GM12878 (cell line): Measurements from ENCODE around the gene SCAF8. TPM values are rescaled to one million over a fixed set of nuclear protein-coding genes. Genes with fewer than 3 reads are reported as not detected.

Experiments
- ATAC-seq: fragments of 200-7000 bp; cut with Tn5 transposase; 3 replicates; pipeline ENCODE4 v1.9.1; 2020; ENCODE audit warnings: mild to moderate bottlenecking, moderate library complexity
- BruUV-seq: library from RNA; stranded (reverse); fragments of 400-500 nt; replicated peaks from 2 replicates; lab custom pipeline; 2021; lab: Mats Ljungman, UMichigan
- CTCF ChIA-PET: fragments of 300-600 bp; sonication (Branson Sonifier 250); formaldehyde crosslinking; extraction: SDS; loops from one replicate; lab custom pipeline; 2021; ENCODE audit warnings: inconsistent platforms; lab: Yijun Ruan, JAX
- POLR2A ChIA-PET: fragments of 350-600 bp; formaldehyde crosslinking; extraction: SDS; loops from one replicate; lab custom pipeline; 2021; ENCODE audit warnings: inconsistent platforms; lab: Charles Lee
- RAD21 ChIA-PET: fragments of 300-600 bp; sonication (Branson Sonifier 250); formaldehyde crosslinking; loops from one replicate; lab custom pipeline; 2023; ENCODE audit warnings: antibody characterized with exemption; ENCODE audit not compliant: unreplicated experiment; lab: Charles Lee
- SMC1A ChIA-PET: fragments of 300-600 bp; sonication (Branson Sonifier 250); formaldehyde crosslinking; loops from one replicate; lab custom pipeline; 2023; ENCODE audit not compliant: unreplicated experiment, uncharacterized antibody; lab: Charles Lee
- DNase-seq: peaks from one replicate; pipeline ENCODE4 v3.0.0-alpha.2; 2011; ENCODE audit warnings: low read depth, low spot score
- FAIRE-seq: peaks from 3 replicates; lab custom pipeline; 2011; peaks lifted over from hg19 to GRCh38; lab: Jason Lieb, UNC
- H2AFZ ChIP-seq: 2 replicates; pipeline ENCODE4 v1.6.0; 2011; ENCODE audit warnings: low read depth, low read length, control low read depth; ENCODE audit not compliant: control insufficient read depth
- H3K27ac ChIP-seq: 2 replicates; pipeline ENCODE4 v1.5.1; 2011; ENCODE audit warnings: control low read depth; ENCODE audit not compliant: control insufficient read depth, insufficient read depth
- H3K27me3 ChIP-seq, 2 experiments: replicated peaks in 1 of 2; 2 replicates each; pipeline versions ENCODE4 v1.6.0 to v1.6.1; 2011; ENCODE audit warnings: low read length in 1 of 2; ENCODE audit not compliant: control insufficient read depth in 2 of 2, insufficient read depth in 2 of 2
- H3K36me3 ChIP-seq, 2 experiments: 2 replicates each; pipeline ENCODE4 v1.5.1; 2011; ENCODE audit warnings: low read length in 1 of 2; ENCODE audit not compliant: control insufficient read depth in 2 of 2, insufficient read depth in 2 of 2
- H3K4me1 ChIP-seq: 2 replicates; pipeline ENCODE4 v1.6.1; 2011; ENCODE audit warnings: mild to moderate bottlenecking, low read length, moderate library complexity, mixed read lengths; ENCODE audit not compliant: control insufficient read depth, insufficient read depth
- H3K4me2 ChIP-seq: 2 replicates; pipeline ENCODE4 v1.6.0; 2011; ENCODE audit warnings: control low read depth; ENCODE audit not compliant: control insufficient read depth, insufficient read depth
- H3K4me3 ChIP-seq: fragments of 200-600 bp; sonication (generic); 2 replicates; pipeline ENCODE4 v1.5.1; 2016
- H3K79me2 ChIP-seq: 2 replicates; pipeline ENCODE4 v1.6.0; 2011; ENCODE audit warnings: low read length; ENCODE audit not compliant: control insufficient read depth, insufficient read depth
- H3K9ac ChIP-seq: 2 replicates; pipeline ENCODE4 v1.8.0; 2011; ENCODE audit warnings: low read length, control low read depth, mixed read lengths; ENCODE audit not compliant: control insufficient read depth, insufficient read depth
- H3K9me3 ChIP-seq: replicated peaks from 3 replicates; pipeline ENCODE4 v1.5.1; 2011; ENCODE audit warnings: mild to moderate bottlenecking, low read length; ENCODE audit not compliant: control insufficient read depth, insufficient read depth
- H4K20me1 ChIP-seq: 2 replicates; pipeline ENCODE4 v1.6.0; 2011; ENCODE audit not compliant: control insufficient read depth, insufficient read depth
- BHLHE40 ChIP-seq, 2 experiments: fragments of 450-650 bp in 1 of 2; IDR thresholded peaks; 2 replicates each; pipeline ENCODE4 v1.6.1; 2011 to 2017; ENCODE audit warnings: low read depth in 2 of 2, borderline replicate concordance in 1 of 2, improper control_type of control experiment in 1 of 2, low read length in 1 of 2, mild to moderate bottlenecking in 1 of 2
- CEBPB ChIP-seq, 2 experiments: fragments of 150-350 bp in 1 of 2; IDR thresholded peaks; 2 replicates each; pipeline ENCODE4 v1.6.1; 2012 to 2014; ENCODE audit warnings: low read depth in 2 of 2, low read length in 2 of 2, borderline replicate concordance in 1 of 2, inconsistent platforms in 1 of 2
- CREM ChIP-seq: IDR thresholded peaks from 2 replicates; pipeline ENCODE4 v1.6.1; 2014; ENCODE audit warnings: antibody characterized with exemption, low read depth
- FOXK2 ChIP-seq: fragments of 450-650 bp; IDR thresholded peaks from 2 replicates; pipeline ENCODE4 v1.6.1; 2017; ENCODE audit warnings: mild to moderate bottlenecking, moderate library complexity
- MLLT1 ChIP-seq: fragments of 450-650 bp; IDR thresholded peaks from 2 replicates; pipeline ENCODE4 v1.6.1; 2016; ENCODE audit warnings: mild to moderate bottlenecking
- RELA ChIP-seq: fragments of 450-650 bp; IDR thresholded peaks from 2 replicates; pipeline ENCODE4 v1.8.0; 2014; ENCODE audit warnings: borderline replicate concordance; ENCODE audit not compliant: partially characterized antibody
- WRNIP1 ChIP-seq: IDR thresholded peaks from 2 replicates; pipeline ENCODE4 v1.6.1; 2011; ENCODE audit warnings: low read depth, low read length, improper control_type of control experiment, borderline replicate concordance
- ZNF687 ChIP-seq: fragments of 450-650 bp; IDR thresholded peaks from 2 replicates; pipeline ENCODE4 v1.6.1; 2017; ENCODE audit warnings: mild to moderate bottlenecking, moderate library complexity
- ZSCAN29 ChIP-seq: fragments of 450-650 bp; IDR thresholded peaks from 2 replicates; pipeline ENCODE4 v1.6.1; 2017; ENCODE audit warnings: mild to moderate bottlenecking, moderate library complexity
- WGBS: methylation state at CpG from one replicate; pipeline ENCODE4 v1.1.6; 2016; ENCODE audit warnings: low lambda C conversion rate; ENCODE audit not compliant: insufficient replicate concordance, insufficient coverage; ENCODE audit errors: missing lambda C conversion rate; 5-methylcytosine and 5-hydroxymethylcytosine counted together
- in situ Hi-C: fragments of 300-500 bp; cut with MboI; formaldehyde crosslinking; loops from 9 replicates; pipeline ENCODE4 v1.14.3; 2018; ENCODE audit warnings: mixed read lengths
- intact Hi-C: fragments of 100-400 bp; cut with micrococcal nuclease; formaldehyde crosslinking; loops from one replicate; pipeline ENCODE4 v1.14.2; 2022; ENCODE audit not compliant: unreplicated experiment
- polyA plus RNA-seq, 11 experiments: library from polyadenylated mRNA; depleted of rRNA in 4 of 11; unstranded in 6 of 11; stranded (reverse) in 5 of 11; fragments of >200 nt; fragmentation: Nextera tagmentation in 4 of 11; fragmentation: Illumina TruSeq in 1 of 11; extraction: Ambion mirVana in 4 of 11; extraction: Trizol in 1 of 11; gene quantifications; 1 replicate in 1 of 11; 2 replicates in 10 of 11; pipeline versions ENCODE4 v1.2.1 to v1.2.3, GENCODE V29; 2011 to 2016; ENCODE audit warnings: inconsistent platforms in 2 of 11, missing spikeins in 2 of 11, low read depth in 1 of 11
- total RNA-seq, 4 experiments: library from RNA; depleted of rRNA in 3 of 4; stranded (reverse); fragments of >200 nt in 3 of 4; fragmentation: Illumina TruSeq in 1 of 4; extraction: Trizol in 1 of 4; gene quantifications; 2 replicates each; pipeline versions ENCODE4 v1.2.1 to v1.2.3, GENCODE V29; 2013 to 2021

The SCAF8 gene
- total and polyA plus RNA-seq, 10 of the 15 experiments (the other 5 are each of a cell fraction or from before 2014, with no cell fraction given) = 8.1 to 28.8 (median 15.9) TPM

GRCh38 chr6:154864066-154864430 is 130.8 kb downstream of the SCAF8 start (continued):
- no peak for TF ChIP-seq MLLT1

GRCh38 chr6:154865291-154865690 is 132.1 kb downstream of the SCAF8 start:
- ChIA-PET SMC1A (interaction anchor here (1.6 kb wide), 1 partner anchor 62 kb away, joined by 3 read pairs; no protein-coding TSS in a partner anchor), POLR2A (no interaction called here), CTCF (no interaction called here), RAD21 (no interaction called here)
- Histone ChIP-seq H3K36me3 (peaks cover 0 to 4% of the 10 kb centered on the region in 2 experiments; a peak in 1 of 4 replicates), H3K9ac (no peak overlapping the region), H3K4me3 (no peak overlapping the region), H3K9me3 (no peaks in the 10 kb centered on the region), H4K20me1 (no peaks in the 10 kb centered on the region), H3K4me1 (no peaks in the 10 kb centered on the region), H2AFZ (no peak overlapping the region), H3K79me2 (no peaks in the 10 kb centered on the region), H3K27ac (no peak overlapping the region), H3K27me3 (no peaks in the 10 kb centered on the region), H3K4me2 (no peak overlapping the region)
- FAIRE-seq (no peak), DNase-seq (no peak), ATAC-seq (no peak)
- in situ Hi-C loops (no loop called here), intact Hi-C loops (loop anchor here (5.0 to 10.0 kb wide), 3 partner anchors 62 to 380 kb away; no protein-coding TSS in a partner anchor)
- 80% methylated on average over 4 of the region's 4 CpGs for WGBS
- BruUV-seq = no TSS peak
- no peak for TF ChIP-seq ZSCAN29
- no peak for TF ChIP-seq ZNF687
- no peak for TF ChIP-seq RELA
- no peak for TF ChIP-seq CREM
- no peak for TF ChIP-seq FOXK2
- no peak for TF ChIP-seq WRNIP1
- TF ChIP-seq BHLHE40 (IDR thresholded peaks at IDR 0.05; ENCODE audit: borderline replicate concordance in 1 of 2, low read depth in 2 of 2, low read length in 1 of 2) = no peak
- no peak for TF ChIP-seq CEBPB (IDR thresholded peaks at IDR 0.05; ENCODE audit: borderline replicate concordance in 1 of 2, low read depth in 2 of 2, low read length in 2 of 2)
